HG03457 (cell line): Measurements from ENCODE around the gene EIPR1.

Source experiments
- ATAC-seq: cut with Tn5 transposase; IDR thresholded peaks from one replicate; pipeline ENCODE4 v1.9.1; 2021; ENCODE audit warnings: moderate number of reproducible peaks; ENCODE audit not compliant: unreplicated experiment

EIPR1 gene

DNA sequence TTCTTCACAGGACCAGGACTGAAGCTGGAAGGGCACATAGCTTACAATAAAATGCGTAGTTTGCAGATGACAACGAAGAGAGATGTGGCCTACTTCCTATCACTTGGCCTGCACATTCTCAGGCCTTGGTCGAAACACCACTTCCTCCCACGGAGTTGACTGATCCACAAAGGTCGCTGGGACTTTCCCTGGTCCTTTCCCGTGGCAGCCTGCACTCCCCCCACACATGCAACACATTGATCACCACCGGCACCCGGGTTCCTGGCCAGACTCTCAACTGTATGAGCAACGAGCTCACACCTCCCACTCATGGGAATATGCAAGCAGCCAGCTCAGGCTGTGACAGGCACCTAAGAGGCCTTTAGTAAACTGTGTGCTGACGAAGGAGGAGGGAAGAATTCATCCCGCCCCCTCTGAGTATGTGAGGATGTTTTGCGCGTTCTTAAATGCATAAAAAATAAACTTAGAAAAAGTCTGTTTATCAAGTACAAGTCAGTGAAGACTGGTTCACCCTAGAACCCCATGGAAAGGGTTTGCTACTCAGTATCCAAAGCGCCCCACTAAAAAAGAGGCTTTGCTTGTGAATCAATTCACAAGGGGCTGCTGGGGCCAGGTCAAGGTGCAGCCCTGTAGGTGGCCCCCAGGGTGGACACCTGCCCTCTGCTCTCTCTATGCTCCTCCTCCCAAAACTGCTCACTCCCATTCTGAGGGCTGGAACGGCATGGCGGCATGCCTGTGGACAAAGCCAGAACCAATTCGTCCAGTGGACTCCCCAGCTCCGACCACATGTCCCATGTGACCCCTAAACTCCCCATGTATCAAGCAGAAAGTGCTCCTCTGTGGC is 154.3 kb downstream of the EIPR1 start:
- peak; percentile 97 for ATAC-seq

GRCh38 chr2:3222636-3223035 is 155.0 kb downstream of the EIPR1 start:
- peak; percentile 40 for ATAC-seq

- ATAC-seq: no peak
These were observed 158.1 kb downstream of the EIPR1 start for GRCh38 chr2:3219536-3219935.

DNA sequence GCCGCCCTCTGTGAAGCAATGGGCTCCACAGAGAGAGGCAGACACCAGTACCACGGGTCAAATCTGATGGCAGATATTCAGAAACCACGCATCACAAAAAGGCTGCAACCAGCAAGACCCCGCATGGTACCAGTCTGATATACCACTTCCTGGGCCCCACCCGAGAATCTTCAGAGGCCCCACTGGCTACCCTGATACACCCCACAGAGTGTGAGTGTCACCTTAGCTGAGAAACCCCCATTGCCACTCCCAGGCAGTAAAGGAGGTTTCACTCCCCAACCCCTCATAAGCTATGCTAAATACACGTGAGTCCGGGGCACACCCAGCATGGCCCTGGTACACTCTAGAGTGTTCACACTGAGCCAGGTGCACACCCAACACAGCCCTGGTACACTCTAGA is 160.0 kb downstream of the EIPR1 start:
- no peak for ATAC-seq

DNA sequence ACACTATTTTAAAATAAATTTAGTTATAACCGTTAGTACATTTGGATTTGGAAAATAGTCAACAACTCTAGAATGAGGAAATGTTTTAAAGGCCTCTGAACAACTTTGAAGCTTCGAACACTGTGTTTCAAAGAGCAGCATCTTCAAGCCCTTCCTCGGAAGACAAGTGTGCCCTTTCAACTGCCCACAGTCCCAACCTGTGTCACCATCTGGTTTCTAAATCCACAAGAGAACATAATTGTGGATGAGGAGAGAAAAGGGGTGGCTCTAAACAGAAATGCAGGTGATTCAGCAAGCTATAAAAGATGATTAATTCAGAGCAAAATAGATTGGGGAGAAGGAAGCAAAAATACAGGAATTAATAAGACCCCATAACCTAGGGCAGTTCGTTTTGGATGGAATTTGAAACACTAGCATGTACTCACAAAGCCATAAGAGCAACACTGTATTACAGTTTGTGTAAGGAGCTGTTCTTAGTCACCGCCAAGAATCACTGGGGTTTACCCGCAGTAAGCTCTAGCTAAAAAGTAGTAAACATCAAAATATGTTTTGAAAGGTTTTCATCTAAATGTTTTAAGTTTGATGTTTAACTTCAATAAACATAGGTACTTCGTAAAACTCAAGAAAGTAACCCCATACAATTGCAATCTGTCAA is 160.7 kb downstream of the EIPR1 start:
- ATAC-seq: no peak

DNA sequence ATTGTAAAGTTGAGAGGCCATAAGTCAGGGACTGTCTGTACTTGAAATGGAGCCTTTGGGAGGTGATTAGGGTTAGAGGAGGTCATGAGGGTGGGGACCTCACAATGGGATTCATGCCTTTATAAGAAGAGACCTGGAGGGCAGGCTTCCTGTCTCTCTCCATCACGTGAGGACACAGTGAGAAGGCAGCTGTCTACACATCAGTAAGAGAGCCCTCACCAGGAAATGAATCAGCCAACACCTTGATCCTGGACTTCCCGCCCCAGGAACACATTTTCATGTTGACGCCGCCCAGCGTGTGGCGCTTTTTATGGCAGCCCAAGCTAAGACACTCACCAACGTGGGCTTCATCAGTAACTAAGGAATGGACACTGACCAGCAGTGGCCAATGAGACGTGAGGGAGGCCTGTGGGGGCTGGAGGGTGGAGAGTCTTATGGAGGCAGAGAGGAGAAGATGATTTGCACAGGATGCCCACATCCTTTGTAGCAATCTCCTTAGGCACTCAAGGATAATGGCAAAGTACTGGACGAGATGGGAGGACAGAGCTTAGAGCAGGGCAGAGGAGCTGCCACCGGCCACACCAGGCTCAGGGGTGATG is 162.7 kb downstream of the EIPR1 start:
- ATAC-seq: no peak

- no peak for ATAC-seq
These were observed 163.6 kb downstream of the EIPR1 start for GRCh38 chr2:3214065-3214464.

- ATAC-seq: no peak
These were observed 164.6 kb downstream of the EIPR1 start for GRCh38 chr2:3212984-3213383.

DNA sequence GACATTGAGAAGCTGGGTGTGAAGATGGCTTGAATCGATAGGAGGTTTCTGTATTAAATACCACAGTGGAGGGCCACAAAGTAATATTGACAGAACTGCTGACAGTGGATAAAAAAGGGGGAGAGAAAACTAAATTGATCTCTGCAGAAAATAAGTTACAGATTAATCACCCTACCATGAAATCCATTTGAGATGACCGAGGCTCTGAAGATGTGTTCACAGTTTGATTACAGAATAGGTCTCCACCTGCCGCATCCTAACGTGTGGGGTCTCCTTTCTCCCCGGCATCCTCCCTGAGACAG is 165.6 kb downstream of the EIPR1 start:
- no peak for ATAC-seq

- no peak for ATAC-seq
These were observed 166.2 kb downstream of the EIPR1 start for GRCh38 chr2:3211256-3212060.

DNA sequence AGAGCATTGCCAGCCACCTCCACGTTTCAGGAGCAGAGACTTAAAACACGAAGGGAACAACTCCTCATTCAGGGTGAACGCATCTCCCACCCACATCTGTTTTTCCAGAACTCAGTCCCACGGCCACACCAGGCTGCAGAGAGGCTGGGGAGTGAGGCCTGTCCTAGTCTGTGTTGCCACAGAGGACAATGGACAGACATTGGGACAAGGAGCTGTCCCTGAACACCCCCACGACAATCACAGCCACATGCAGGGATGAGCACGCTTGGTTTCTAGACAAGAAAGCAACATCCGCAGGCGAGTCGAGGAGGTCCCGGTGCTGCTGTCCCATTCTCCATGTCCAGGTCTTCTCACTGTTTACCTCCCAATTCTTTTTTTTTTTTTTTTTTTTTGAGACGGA is 167.4 kb downstream of the EIPR1 start:
- no peak for ATAC-seq

GRCh38 chr2:3209258-3209657 is 168.4 kb downstream of the EIPR1 start:
- no peak for ATAC-seq

- no peak for ATAC-seq
These were observed 169.0 kb downstream of the EIPR1 start for GRCh38 chr2:3208591-3208990.

- ATAC-seq: no peak
These were observed 169.4 kb downstream of the EIPR1 start for GRCh38 chr2:3208179-3208578.

DNA sequence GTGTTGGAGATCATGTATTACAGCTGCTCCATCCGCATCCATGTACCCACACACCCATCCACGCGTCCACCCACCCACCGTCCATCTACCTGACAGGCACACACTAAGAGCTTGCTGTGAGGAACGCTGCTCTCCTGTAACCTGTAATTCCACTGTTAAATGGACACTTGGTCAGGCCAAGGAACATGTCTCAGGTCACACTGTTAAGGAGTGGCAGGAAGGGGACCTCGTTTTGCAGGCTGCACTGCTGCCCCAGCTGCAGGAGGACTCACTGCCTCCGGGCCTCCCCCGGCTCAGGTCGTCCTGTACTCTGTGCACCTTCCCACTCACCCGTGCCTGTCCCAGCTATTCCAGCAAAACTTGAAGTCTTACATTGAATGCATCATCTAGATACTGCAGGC is 170.5 kb downstream of the EIPR1 start:
- ATAC-seq: no peak

DNA sequence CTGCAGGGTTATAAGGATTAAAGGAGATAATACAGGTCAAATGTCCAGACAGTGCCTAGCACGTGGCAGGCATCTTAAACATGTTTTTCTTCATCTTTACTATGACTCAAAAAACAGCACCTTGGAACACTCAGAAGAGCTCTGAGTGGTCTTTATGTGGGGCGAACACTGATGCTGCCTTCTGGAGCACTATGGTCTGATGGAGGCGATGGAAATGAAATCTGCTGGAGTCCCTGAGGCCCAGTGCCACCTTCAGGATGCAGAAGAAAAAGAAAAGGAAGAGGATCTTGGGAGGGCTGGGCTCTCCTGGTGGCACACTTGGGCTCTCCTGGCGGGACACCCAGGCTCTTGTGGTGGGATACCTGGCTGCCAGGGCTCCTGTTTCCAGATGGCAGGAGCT is 171.8 kb downstream of the EIPR1 start:
- ATAC-seq: no peak

GRCh38 chr2:3204031-3204821 is 173.4 kb downstream of the EIPR1 start:
- ATAC-seq: no peak

DNA sequence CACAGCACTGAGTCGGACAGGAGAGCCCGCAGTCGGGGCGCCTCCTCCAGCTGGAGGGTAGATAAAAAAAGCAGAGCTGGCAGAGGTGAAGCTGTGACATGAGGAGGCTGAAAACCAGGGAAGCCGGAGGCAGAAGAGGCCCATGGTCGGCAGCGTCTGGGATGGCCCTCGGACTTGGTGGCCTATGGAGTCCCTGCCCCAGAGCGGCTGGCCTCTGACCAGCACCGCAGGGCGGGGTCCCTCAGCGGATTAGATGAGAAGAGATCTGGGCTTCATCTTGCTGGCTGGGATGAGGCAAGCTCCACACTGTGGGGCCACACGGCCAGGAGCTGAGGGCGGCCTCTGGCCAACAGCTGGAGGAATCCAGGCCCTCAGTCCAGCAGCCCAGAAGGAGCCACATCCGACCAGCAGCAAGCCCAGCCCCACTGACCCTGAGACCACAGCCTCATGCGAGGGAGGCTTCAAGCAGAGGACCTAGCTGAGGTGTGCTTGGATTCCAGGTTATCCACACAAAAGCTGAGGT is 174.1 kb downstream of the EIPR1 start:
- ATAC-seq: no peak

- ATAC-seq: no peak
These were observed 174.7 kb downstream of the EIPR1 start for GRCh38 chr2:3202926-3203325.

DNA sequence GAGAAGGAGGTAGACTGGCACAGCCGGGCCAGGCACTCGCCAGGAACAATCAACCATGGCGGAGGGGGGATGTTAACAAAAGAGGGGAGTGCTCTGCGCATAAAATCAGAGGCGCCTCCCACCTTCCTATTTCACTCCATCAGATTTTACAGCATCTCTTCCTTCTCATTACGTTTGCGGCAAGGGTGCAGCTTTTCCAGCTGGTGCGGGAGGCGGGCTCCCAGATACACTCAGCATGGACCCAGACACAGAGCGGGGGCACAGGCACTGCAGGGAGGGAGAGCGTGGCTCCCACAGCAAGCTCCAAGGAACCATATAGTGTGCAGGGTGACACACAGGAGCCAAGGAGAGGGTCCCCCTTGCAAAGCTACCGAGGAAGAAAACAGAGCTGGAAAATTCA is 176.3 kb downstream of the EIPR1 start:
- ATAC-seq: no peak
